GM18861 (cell line): ENCODE results near the gene SERPINA10.

ENCODE experiments used
- ATAC-seq: cut with Tn5 transposase; IDR thresholded peaks from one replicate; pipeline ENCODE4 v1.9.1; 2021; ENCODE audit not compliant: unreplicated experiment

Gene SERPINA10, protein sequence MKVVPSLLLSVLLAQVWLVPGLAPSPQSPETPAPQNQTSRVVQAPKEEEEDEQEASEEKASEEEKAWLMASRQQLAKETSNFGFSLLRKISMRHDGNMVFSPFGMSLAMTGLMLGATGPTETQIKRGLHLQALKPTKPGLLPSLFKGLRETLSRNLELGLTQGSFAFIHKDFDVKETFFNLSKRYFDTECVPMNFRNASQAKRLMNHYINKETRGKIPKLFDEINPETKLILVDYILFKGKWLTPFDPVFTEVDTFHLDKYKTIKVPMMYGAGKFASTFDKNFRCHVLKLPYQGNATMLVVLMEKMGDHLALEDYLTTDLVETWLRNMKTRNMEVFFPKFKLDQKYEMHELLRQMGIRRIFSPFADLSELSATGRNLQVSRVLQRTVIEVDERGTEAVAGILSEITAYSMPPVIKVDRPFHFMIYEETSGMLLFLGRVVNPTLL

DNA sequence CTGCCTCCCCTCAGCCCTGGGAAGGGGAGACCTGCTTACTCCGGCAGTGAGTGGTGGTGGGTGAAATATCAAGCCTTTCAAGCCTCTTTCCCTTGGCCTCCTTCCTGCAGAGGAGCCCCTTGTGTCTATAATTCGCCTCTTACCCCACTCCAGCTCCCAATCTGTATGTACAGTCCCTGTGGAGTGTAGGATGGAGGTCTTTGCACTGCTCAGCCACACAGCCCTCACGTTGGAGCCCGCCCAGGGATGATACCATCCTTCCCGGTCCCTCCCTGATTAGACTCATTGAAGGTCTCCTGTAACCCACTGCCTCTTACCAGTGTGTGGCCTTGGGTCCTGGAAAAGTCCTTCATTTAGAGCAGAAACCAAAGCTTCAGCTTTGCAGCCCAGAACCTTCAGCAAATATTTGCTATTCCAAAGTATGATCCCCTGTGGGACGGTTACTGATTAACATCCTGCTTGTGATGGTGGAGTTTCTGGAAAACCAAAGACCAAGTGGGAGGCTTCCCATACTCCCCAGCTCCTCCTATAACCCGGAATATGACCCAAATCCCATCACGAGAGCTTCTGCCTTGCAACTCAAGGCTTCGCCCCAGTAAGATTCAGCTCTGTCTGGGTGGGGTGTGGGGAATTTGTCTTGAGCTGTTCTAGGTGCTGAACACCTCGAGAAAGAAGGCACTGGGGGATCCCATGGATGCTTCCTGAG is at the start of gene SERPINA10:
SERPINA10 (minus strand) TSS at position 397 of the 706 bp plus-strand sequence. CDS start 2,675 bp downstream, outside the sequence.
- no peak for ATAC-seq

GRCh38 chr14:94342334-94342934 is 49.4 kb upstream of the SERPINA10 start:
- no peak for ATAC-seq

DNA sequence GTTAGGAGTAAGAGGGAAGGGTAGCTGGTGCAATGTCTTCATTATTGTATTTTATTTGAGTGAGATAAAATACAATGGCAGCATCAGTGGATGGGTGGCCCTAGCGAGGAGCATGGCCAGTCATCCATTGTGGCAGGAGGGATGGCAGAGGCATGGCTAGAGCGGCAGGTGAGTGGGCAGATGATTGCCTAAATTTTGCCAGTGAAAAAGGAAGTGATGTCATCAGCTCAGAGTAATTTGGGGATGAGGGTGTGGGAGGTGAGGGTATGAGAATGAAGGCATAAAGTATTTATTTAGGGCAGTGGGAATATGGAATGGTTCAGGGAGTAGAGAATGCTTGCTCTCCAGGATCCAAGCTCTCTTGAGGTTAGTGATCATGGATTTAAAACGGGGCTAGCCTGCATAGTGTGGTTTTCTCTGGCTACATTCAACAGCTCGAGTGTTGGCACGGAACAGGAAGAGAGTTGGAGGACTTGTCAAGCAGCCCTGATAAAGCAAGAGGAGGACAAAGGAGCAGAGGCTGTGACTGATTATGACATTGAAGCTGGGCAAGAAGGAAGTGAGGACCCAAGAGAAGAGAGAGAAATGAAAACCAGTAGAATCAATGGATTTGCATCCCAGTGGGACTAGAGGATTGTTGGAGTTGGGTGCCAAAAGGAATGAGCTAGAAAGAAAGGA is 48.7 kb upstream of the SERPINA10 start:
- ATAC-seq, result no peak

DNA sequence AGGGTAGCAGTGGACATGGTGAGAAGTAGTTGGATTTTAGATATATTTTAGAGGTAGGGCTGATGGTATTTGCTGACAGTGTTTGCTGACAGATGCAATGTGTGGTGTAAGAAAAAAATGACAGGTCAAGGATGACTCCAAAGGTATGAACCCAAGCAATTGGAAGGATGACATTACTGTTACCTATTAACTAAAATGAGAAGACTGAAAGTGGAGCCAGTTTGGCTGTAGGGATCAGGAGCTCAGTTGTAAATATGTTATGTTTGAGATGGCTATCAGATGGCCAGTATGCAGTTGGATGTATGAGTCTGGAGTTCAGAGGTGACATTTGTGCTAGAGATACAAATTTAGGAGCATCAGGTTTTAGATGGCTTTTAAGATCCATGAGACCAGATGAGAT is 47.5 kb upstream of the SERPINA10 start:
- no peak for ATAC-seq

DNA sequence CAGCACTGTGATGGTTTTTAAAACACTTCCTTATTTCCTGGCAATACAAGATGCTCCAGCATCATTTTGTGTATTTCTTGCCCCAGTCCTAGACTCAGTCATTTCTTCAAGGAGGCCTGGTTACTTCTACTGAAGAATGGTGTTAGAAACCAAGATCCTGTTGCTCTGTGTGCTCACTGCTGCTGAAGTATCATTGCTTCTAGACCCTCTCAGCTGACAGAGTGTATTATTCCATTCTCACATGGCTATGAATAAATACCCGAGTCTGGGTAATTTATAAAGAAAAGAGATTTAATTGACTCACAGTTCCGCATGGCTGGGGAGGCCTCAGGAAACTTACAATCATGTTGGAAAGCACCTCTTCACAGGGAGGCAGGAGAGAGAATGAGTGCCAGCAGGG is 45.0 kb upstream of the SERPINA10 start:
- ATAC-seq, result no peak

GRCh38 chr14:94337274-94337673 is 44.2 kb upstream of the SERPINA10 start:
- no peak for ATAC-seq

- ATAC-seq, result no peak
These were observed 41.8 kb upstream of the SERPINA10 start for GRCh38 chr14:94334872-94335271.

- no peak for ATAC-seq
These were observed 39.5 kb upstream of the SERPINA10 start for GRCh38 chr14:94332587-94332986.

DNA sequence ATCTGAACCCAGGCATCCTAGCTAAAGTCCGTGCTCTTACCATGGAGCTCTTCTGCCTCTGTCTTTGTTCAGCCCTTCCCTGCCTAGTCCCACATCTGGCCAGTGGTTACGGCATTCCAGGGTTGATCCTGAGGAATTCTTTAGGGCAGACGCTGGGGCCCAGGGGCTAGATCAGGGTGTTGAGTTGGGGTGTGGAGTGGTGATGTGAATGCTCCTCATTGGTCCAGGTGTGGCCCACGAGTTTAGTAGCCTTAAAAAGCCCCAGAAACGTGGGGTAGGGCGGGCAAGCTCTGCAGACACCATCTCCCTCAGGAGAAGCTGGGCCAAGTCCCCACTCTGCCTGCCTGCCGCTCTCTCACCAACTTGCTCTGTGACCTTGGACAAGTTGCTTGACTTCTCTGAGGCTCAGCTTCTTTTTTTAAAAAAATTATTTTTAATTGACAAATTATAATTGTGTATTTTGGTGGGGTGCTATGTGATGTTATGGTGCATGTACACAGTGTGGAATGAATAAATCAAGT is 39.1 kb upstream of the SERPINA10 start:
- no peak for ATAC-seq

GRCh38 chr14:94331462-94331861 is 38.4 kb upstream of the SERPINA10 start:
- no peak for ATAC-seq

- no peak for ATAC-seq
These were observed 37.8 kb upstream of the SERPINA10 start for GRCh38 chr14:94330857-94331256.

- no peak for ATAC-seq
These were observed 37.4 kb upstream of the SERPINA10 start for GRCh38 chr14:94330432-94330831.

DNA sequence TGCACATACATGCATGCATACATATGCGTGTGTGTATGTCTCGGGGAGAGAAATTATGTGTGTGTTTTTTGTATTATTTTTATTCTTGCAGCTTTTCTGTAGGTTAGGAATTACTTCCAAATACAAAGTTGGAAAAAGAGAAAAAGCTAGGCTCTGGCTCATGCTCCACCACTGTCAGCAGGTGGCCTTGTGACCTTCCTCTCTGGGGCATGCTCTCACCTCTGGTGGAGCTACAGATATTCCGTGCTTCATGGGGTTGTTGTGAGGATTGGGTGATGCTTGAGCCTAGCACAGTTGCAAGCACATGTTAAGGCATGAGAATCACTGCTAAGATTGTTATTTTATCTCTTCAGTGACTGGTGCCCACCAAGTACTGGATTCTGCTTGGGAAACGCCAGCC is 36.8 kb upstream of the SERPINA10 start:
- no peak for ATAC-seq

GRCh38 chr14:94328196-94328595 is 35.1 kb upstream of the SERPINA10 start:
- ATAC-seq, result no peak

GRCh38 chr14:94322648-94323570 is 29.8 kb upstream of the SERPINA10 start, which contains the start of gene SERPINA6:
Gene SERPINA6, minus strand, starts transcription at chr14:94323336. Its CDS starts 8,688 bp downstream, at chr14:94314648.
- no peak for ATAC-seq

DNA sequence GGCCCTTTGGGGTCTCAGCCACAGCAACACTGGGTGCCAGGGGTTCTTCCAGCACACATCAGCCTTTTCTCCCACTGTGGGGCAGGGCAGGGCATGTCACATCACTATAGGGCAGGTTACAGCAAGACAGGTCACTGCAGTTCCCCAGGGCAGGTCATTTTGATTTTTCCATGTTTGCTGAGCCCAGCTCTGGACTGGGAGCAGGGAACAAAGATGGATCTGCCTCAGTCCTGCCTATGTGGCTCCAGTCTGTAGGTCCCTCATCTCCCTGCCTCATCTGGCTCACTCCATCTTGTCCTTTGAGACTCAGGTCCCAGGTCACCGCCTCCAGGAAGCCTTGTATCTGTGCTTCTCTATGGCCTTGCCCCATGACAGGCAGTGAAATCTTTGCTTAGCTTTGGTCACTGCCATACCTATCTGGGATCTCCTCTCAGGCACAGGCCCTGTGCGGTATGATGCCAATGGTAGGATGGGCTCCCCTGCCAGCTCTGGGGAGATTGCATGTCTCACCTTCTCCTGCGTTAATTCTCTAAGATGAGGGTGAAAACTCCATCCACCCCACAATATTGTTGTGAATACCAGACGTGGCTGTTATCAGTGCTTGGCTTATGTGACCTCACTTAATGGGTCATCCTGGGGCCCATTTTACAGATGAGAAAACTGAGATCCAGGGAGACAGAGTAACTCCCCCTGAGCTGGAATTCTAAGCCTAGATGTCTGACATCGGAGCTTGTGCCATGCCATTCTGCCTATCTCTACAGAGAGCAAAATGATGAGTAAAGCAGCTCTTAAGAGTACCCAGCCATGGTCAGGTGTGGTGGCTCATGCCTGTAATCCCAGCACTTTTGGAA is 28.6 kb upstream of the SERPINA10 start:
- ATAC-seq, result no peak

DNA sequence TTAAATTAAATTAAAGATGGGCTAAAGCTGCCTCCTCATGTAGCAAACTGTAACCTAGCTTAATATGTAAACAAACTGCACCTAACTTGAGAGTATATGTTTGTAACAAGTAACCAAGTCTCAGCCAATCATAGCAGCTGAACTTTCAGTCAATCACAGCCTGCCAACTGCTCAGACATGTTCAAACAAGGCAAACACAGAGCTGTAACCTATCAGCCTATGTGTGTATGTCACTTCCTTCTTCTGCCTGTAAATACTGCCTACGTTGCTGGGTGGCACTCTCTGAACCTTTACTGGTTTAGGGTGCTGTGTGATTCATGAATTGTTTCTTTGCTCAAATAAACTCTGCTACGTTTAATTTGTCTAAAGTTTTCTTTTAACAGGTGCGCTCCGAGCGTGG is 27.2 kb upstream of the SERPINA10 start:
- ATAC-seq, result no peak

DNA sequence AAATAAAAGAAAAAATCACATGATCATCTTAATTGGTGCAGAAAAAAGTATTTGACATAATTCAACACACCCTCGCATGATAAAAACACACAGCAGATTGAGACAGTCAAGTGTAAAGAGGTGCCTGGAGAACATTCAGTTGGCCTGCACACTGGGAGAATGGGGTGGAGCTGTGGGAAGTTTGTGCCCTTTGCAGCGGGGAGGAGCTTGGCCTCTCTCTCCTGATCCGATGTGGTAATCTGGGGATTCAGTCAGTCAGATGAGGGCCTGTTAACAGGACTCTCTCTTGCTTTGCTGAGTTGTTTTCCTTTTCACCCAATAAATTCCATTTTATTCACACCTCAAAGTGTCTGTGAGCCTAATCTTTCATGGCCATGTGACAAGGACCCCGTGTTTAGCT is 24.2 kb upstream of the SERPINA10 start:
- ATAC-seq, result no peak

DNA sequence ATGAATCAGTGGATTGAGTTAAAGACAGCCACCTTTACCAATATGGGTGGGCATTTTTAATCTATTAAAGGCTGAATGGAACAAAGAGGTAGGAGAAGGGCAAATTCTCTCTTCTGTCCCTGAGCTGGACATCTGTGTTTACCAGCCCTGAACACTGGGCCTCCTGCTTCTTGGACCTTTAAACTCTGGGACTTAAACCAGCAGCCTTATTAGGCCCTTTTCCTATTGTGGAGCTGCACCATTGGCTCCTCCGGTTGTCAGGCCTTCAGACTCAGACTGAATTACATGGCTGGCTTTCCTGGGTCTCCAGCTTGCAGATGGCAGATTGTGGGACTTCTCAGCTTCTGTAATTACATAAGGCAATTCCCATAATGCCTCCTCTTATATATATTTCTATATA is 23.6 kb upstream of the SERPINA10 start:
- no peak for ATAC-seq
